ENCODE measurements around the gene TMEM88. TPM values are rescaled to one million over a fixed set of nuclear protein-coding genes. Genes with fewer than 3 reads are reported as not detected.

TMEM88 gene
- total RNA-seq, 1 experiment from 2014 or later: 2.8 TPM

DNA sequence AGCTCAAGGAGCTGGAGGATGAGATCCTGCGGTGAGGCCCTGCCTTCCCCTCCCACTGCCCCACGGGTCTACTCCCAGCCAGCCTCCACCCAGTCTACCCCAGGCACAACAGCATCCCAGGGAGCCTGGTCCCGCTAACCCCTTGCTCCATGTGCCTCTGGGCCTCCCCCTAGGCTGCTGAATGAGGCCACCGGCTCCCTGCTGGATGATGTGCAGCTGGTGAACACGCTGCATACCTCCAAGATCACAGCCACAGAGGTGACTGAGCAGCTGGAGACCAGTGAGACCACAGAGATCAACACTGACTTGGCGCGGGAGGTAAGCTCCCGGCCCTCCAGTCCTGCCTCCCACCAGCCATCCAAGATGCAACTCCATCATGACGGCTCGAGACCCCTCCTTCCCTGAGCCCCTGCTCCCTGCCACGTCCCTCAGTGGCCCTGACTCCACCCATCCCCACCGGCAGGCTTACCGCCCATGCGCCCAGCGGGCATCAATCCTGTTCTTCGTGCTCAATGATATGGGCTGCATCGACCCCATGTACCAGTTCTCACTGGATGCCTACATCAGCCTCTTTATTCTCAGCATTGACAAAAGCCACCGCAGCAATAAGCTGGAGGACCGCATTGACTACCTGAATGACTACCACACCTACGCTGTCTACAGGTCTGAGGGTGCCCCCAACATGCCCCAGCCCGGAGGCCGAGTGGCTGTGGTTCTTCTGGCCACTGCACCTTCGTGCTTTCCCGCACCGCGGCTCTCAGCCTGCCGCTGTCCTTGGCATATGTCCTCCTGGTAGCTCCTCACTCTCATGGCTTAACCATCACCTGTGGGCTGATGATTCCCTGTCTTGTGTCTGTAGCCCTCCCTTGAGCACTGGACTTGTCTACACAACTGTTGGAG lies 35.9 kb upstream of the TMEM88 start:
- Histone ChIP-seq H3K79me2 (ENCODE audit: insufficient read depth, low read length) (no peaks in the 10 kb centered on the region), H3K27ac (ENCODE audit: low read depth, low read length) (no peak overlapping the region), H3K9ac (ENCODE audit: low read length) (no peak overlapping the region), H3K27me3 (ENCODE audit: insufficient read depth, low read length) (no peaks in the 10 kb centered on the region), H3K4me3 (replicated peaks in 1 of 2; ENCODE audit: low read depth in 1 of 2, low read length in 2 of 2) (no peak overlapping the region), H4K20me1 (ENCODE audit: insufficient read depth) (no peaks in the 10 kb centered on the region), H3K9me3 (ENCODE audit: control insufficient read depth in 1 of 2, insufficient read depth in 1 of 2, low read depth in 1 of 2, low read length in 2 of 2) (no peaks in the 10 kb centered on the region), H3K4me1 (ENCODE audit: control insufficient read depth in 1 of 2, insufficient read depth in 2 of 2, low read length in 2 of 2) (no peaks in the 10 kb centered on the region), H3K9me2 (ENCODE audit: insufficient read depth) (no peaks in the 10 kb centered on the region), H3K4me2 (ENCODE audit: low read length) (no peak overlapping the region), H3K36me3 (ENCODE audit: control insufficient read depth in 1 of 2, insufficient read depth in 2 of 2, low read length in 2 of 2) (no peaks in the 10 kb centered on the region), H2AFZ (ENCODE audit: low read depth, low read length, poor library complexity, severe bottlenecking) (no peak overlapping the region)
- BruUV-seq (replicated peaks): no TSS peak
- CTCF ChIA-PET: interaction anchor here (1.0 kb wide), 1 partner anchor 16 kb away, joined by 3 read pairs; no protein-coding TSS in a partner anchor
- no peak for TF ChIP-seq SP1 (IDR thresholded peaks at IDR 0.05; ENCODE audit: low read depth)
- ATAC-seq (no peak), DNase-seq (ENCODE audit: low read depth, low spot score) (no peak)
- intact Hi-C loops (cut with micrococcal nuclease): no loop called here
- POLR2A ChIA-PET: no interaction called here
- RAD21 ChIA-PET (ENCODE audit: low non-redundant PET in 1 of 2, low total read pairs in 2 of 2, uncharacterized antibody in 2 of 2, unreplicated experiment in 2 of 2): no interaction called here

GRCh38 chr17:7820231-7820630 lies 34.6 kb upstream of the TMEM88 start:
- Histone ChIP-seq H3K9ac (ENCODE audit: low read length) (no peak overlapping the region), H3K27ac (ENCODE audit: low read depth, low read length) (no peak overlapping the region), H3K27me3 (ENCODE audit: insufficient read depth, low read length) (no peaks in the 10 kb centered on the region), H3K4me1 (ENCODE audit: control insufficient read depth in 1 of 2, insufficient read depth in 2 of 2, low read length in 2 of 2) (0 out of 4 replicates have a peak, but pooled peaks cover 0 to 2% of the 10 kb centered on the region in 2 experiments), H3K4me2 (ENCODE audit: low read length) (no peak overlapping the region), H3K79me2 (ENCODE audit: insufficient read depth, low read length) (no peaks in the 10 kb centered on the region), H4K20me1 (ENCODE audit: insufficient read depth) (no peaks in the 10 kb centered on the region), H3K4me3 (replicated peaks in 1 of 2; ENCODE audit: low read depth in 1 of 2, low read length in 2 of 2) (no peak overlapping the region), H3K9me3 (ENCODE audit: control insufficient read depth in 1 of 2, insufficient read depth in 1 of 2, low read depth in 1 of 2, low read length in 2 of 2) (no peaks in the 10 kb centered on the region), H2AFZ (ENCODE audit: low read depth, low read length, poor library complexity, severe bottlenecking) (no peak overlapping the region), H3K9me2 (ENCODE audit: insufficient read depth) (no peaks in the 10 kb centered on the region), H3K36me3 (ENCODE audit: control insufficient read depth in 1 of 2, insufficient read depth in 2 of 2, low read length in 2 of 2) (no peaks in the 10 kb centered on the region)
- POLR2A ChIA-PET: interaction anchor here (0.6 kb wide), 1 partner anchor 10 kb away, joined by 3 read pairs; no protein-coding TSS in a partner anchor
- intact Hi-C loops (cut with micrococcal nuclease): loop anchor here (5.0 kb wide), 2 partner anchors 77 to 92 kb away; no protein-coding TSS in a partner anchor
- RAD21 ChIA-PET (ENCODE audit: low non-redundant PET in 1 of 2, low total read pairs in 2 of 2, uncharacterized antibody in 2 of 2, unreplicated experiment in 2 of 2): no interaction called here
- DNase-seq (ENCODE audit: low read depth, low spot score): no peak
- ATAC-seq: no peak
- no TSS peak for BruUV-seq (replicated peaks)
- CTCF ChIA-PET: no interaction called here
- TF ChIP-seq SP1 (IDR thresholded peaks at IDR 0.05; ENCODE audit: low read depth): no peak
- no peak for TF ChIP-seq ZNF274 (IDR thresholded peaks at IDR 0.05; ENCODE audit: low read depth, low read length)
- no peak for TF ChIP-seq JUND (IDR thresholded peaks at IDR 0.05)
- TF ChIP-seq RAD21 (IDR thresholded peaks at IDR 0.05; ENCODE audit: low read depth): no peak
- TF ChIP-seq ZFX (IDR thresholded peaks at IDR 0.05): no peak
- no peak for TF ChIP-seq REST (IDR thresholded peaks at IDR 0.05; ENCODE audit: low read depth)
- TF ChIP-seq, protein P1, sequence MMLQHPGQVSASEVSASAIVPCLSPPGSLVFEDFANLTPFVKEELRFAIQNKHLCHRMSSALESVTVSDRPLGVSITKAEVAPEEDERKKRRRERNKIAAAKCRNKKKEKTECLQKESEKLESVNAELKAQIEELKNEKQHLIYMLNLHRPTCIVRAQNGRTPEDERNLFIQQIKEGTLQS (IDR thresholded peaks at IDR 0.05): no peak
- no peak for TF ChIP-seq SRF (IDR thresholded peaks at IDR 0.05; ENCODE audit: low read depth)
- TF ChIP-seq CTCF (IDR thresholded peaks at IDR 0.05 in 2 of 3, conservative IDR thresholded peaks at IDR 0.05 in 1 of 3; ENCODE audit: borderline replicate concordance in 1 of 3, insufficient read depth in 1 of 3, low read depth in 2 of 3, low read length in 2 of 3): no peak
- no peak for TF ChIP-seq EZH2 (IDR thresholded peaks at IDR 0.05)

All from HCT116 (cell line).